GM12875 (cell line): Measurements from ENCODE around the gene CYLC1.

ENCODE experiments used
- H3K4me3 ChIP-seq: one replicate; pipeline ENCODE4 v1.5.1; 2011; ENCODE audit warnings: low read depth, low read length, control low read depth
- CTCF ChIP-seq: IDR thresholded peaks from 2 replicates; pipeline ENCODE4 v1.5.1; 2011; ENCODE audit warnings: low read depth, mild to moderate bottlenecking, control low read depth, inconsistent platforms, low read length, moderate library complexity, borderline replicate concordance; ENCODE audit not compliant: insufficient read depth

Gene CYLC1

GRCh38 chrX:83906921-83907320 lies 46.0 kb downstream of the CYLC1 start:
- H3K4me3 ChIP-seq: no peak overlapping the region
- no peak for TF ChIP-seq CTCF

- peak; percentile 56 for TF ChIP-seq CTCF
- no peak overlapping the region for H3K4me3 ChIP-seq
Observed at GRCh38 chrX:83916525-83916924, 55.6 kb downstream of the CYLC1 start.

- no peak for TF ChIP-seq CTCF
- H3K4me3 ChIP-seq: no peak overlapping the region
Observed at GRCh38 chrX:83934220-83934619, 73.3 kb downstream of the CYLC1 start.
